ENCODE data around the gene ADCYAP1R1. TPM values are rescaled to one million over a fixed set of nuclear protein-coding genes. Genes with fewer than 3 reads are reported as not detected.

Gene ADCYAP1R1
- total RNA-seq, 3 donors from 2014 or later (not counting 1 experiment from before 2014, with no cell fraction given): not detected

- Histone ChIP-seq H3K36me3 (ENCODE audit: control insufficient read depth, insufficient read depth, low read length) (no peaks in the 10 kb centered on the region), H3K4me3 (ENCODE audit: low read length) (no peak overlapping the region), H3K9me3 (ENCODE audit: control insufficient read depth, insufficient read depth, low read length) (no peaks in the 10 kb centered on the region), H3K4me1 (ENCODE audit: control insufficient read depth, insufficient read depth, low read length) (no peaks in the 10 kb centered on the region), H3K27me3 (ENCODE audit: control insufficient read depth, insufficient read depth, low read length) (no peaks in the 10 kb centered on the region), H3K27ac (ENCODE audit: low read length) (no peak overlapping the region)
- no peaks in the 10 kb centered on the region for H3K4me1 Mint-ChIP-seq
- no peak overlapping the region for H3K27ac Mint-ChIP-seq
- no peak for DNase-seq
- H3K36me3 Mint-ChIP-seq: no peaks in the 10 kb centered on the region
- no peaks in the 10 kb centered on the region for H3K9me3 Mint-ChIP-seq
- H3K4me3 Mint-ChIP-seq: no peak overlapping the region
- no peak for TF ChIP-seq CTCF (IDR thresholded peaks at IDR 0.05)
- 73% methylated on average over 5 of the region's 5 CpGs for WGBS (ENCODE audit: insufficient coverage)
- no peak for ATAC-seq
- intact Hi-C loops (cut with micrococcal nuclease): no loop called here
- H3K27me3 Mint-ChIP-seq (ENCODE audit: low read depth in 2 of 2): peaks cover 0 to 5% of the 10 kb centered on the region in 2 donors
Measured at GRCh38 chr7:31101544-31101943, 49.4 kb downstream of the ADCYAP1R1 start.

- no peak overlapping the region for H3K4me3 ChIP-seq (ENCODE audit: low read length)
- intact Hi-C loops (cut with micrococcal nuclease): no loop called here
- DNase-seq (no peak), ATAC-seq (no peak)
- no peak for TF ChIP-seq CTCF (IDR thresholded peaks at IDR 0.05)
- no peaks in the 10 kb centered on the region for H3K9me3 ChIP-seq (ENCODE audit: control insufficient read depth, insufficient read depth, low read length)
- no peaks in the 10 kb centered on the region for H3K27me3 ChIP-seq (ENCODE audit: control insufficient read depth, insufficient read depth, low read length)
- no peaks in the 10 kb centered on the region for H3K9me3 Mint-ChIP-seq
- no peaks in the 10 kb centered on the region for H3K4me1 ChIP-seq (ENCODE audit: control insufficient read depth, insufficient read depth, low read length)
- peaks cover 0 to 3% of the 10 kb centered on the region in 2 donors for H3K27me3 Mint-ChIP-seq (ENCODE audit: low read depth in 2 of 2)
- H3K27ac ChIP-seq (ENCODE audit: low read length): no peak overlapping the region
- H3K4me3 Mint-ChIP-seq: no peak overlapping the region
- H3K36me3 Mint-ChIP-seq: no peaks in the 10 kb centered on the region
- WGBS (ENCODE audit: insufficient coverage): 74% methylated on average over 12 of the region's 12 CpGs
- H3K27ac Mint-ChIP-seq: no peak overlapping the region
- H3K4me1 Mint-ChIP-seq: no peaks in the 10 kb centered on the region
- H3K36me3 ChIP-seq (ENCODE audit: control insufficient read depth, insufficient read depth, low read length): no peaks in the 10 kb centered on the region
Measured at GRCh38 chr7:31102151-31102972, 50.3 kb downstream of the ADCYAP1R1 start.

GRCh38 chr7:31102973-31103850 is 51.1 kb downstream of the ADCYAP1R1 start:
- H3K9me3 Mint-ChIP-seq: no peaks in the 10 kb centered on the region
- intact Hi-C loops (cut with micrococcal nuclease): no loop called here
- Histone ChIP-seq H3K4me3 (ENCODE audit: low read length) (no peak overlapping the region), H3K36me3 (ENCODE audit: control insufficient read depth, insufficient read depth, low read length) (no peaks in the 10 kb centered on the region), H3K27me3 (ENCODE audit: control insufficient read depth, insufficient read depth, low read length) (no peaks in the 10 kb centered on the region), H3K27ac (ENCODE audit: low read length) (no peak overlapping the region), H3K4me1 (ENCODE audit: control insufficient read depth, insufficient read depth, low read length) (no peaks in the 10 kb centered on the region), H3K9me3 (ENCODE audit: control insufficient read depth, insufficient read depth, low read length) (no peaks in the 10 kb centered on the region)
- WGBS (ENCODE audit: insufficient coverage): 75% methylated on average over 9 of the region's 9 CpGs
- no peaks in the 10 kb centered on the region for H3K27me3 Mint-ChIP-seq (ENCODE audit: low read depth in 2 of 2)
- no peak for TF ChIP-seq CTCF (IDR thresholded peaks at IDR 0.05)
- no peak for ATAC-seq
- H3K4me3 Mint-ChIP-seq: no peak overlapping the region
- H3K27ac Mint-ChIP-seq: no peak overlapping the region
- H3K36me3 Mint-ChIP-seq: no peaks in the 10 kb centered on the region
- DNase-seq: no peak
- no peaks in the 10 kb centered on the region for H3K4me1 Mint-ChIP-seq

Data from natural killer cell (primary cell).